Stimulated activated CD8-positive, alpha-beta memory T cell treated with anti-CD3 and anti-CD28 coated beads, Interleukin-15, amount 100 ng/mL, for 24 hours (primary cell): ENCODE measurements around the gene TMEM217.
"Not testable (repeated sequence)": the region's sequence is repeated elsewhere in the genome, so short reads cannot be mapped to it uniquely, and the experiment has no call there.

Experiments
- DNase-seq: peaks from one replicate; pipeline ENCODE4 v3.0.0-alpha.2; 2020; ENCODE audit warnings: low read depth

The TMEM217 gene

DNA sequence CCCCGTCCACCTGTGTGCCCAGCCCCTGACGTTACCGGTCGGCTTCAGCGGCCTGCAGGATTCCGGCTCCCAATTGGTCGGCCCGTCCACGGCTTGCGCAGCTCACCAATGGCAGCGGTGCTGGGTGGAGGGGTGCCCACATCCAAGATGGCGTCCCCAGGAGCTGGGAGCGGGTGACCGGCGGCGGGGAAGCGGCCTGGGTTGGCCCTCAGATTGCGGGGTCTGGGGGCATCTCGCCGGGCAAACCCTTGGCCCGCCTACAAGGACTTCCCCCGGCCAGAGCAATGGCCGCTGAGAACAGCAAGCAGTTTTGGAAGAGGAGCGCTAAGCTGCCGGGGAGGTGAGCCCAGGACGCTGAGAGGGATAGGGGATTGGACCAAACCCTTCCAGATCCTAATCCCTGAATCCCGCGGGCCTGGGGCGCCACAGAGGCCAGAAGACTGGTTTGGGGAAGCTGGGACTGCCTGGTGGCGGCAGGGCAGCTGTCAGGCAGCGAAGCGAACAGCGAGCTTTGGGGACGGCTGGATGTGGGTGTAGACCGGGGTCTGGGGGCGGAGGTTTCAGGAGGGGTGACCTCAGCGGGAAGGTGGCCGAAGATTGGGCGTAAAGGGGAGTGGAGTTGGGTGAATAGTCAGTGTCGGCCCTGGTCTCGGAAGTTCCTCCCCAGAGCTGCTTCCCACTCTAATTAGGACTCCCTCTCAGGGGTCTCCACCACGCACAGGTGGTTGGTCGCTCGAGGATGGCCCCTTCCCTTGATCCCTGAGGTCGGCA lies at the start of gene TMEM217, which contains the start of gene TBC1D22B:
TSS of gene TMEM217 (minus strand) at position 511 of the 771 bp plus-strand sequence. CDS start 39,114 bp downstream, outside the sequence.
TSS of gene TBC1D22B (plus strand) at position 139 of the 771 bp plus-strand sequence. CDS start at position 285, 146 bp downstream.
- DNase-seq: peak; percentile 78

GRCh38 chr6:37307484-37307883 lies 49.5 kb upstream of the TMEM217 start:
- DNase-seq: not testable (repeated sequence)

DNA sequence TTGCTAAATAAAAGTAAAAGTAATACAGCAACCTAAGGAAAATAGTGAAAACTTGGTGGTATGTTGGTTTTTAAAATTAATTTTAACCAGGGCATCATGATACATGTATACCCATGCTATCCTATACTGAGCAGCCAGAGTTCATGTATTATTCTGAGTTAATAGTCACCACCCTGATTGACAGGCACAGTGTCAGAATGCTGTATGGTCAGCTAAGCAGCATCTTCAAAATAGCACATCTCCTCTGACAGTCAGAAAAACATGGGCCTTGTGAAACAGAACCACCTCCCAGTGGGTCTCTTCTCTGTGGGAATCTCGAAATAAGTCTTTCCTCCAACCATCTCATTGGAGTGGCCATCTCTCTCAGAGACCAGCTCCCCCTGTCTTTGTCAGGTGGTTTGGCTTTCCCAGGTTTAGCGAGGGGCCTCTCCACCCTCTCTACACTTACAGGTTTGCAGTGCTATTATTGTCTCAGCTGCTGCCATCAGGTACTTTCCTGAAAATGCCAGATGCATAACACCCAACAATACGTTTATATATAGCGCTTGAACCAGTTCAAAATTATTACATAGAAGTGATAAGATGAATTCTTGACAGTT lies 48.8 kb upstream of the TMEM217 start:
- no peak for DNase-seq

DNA sequence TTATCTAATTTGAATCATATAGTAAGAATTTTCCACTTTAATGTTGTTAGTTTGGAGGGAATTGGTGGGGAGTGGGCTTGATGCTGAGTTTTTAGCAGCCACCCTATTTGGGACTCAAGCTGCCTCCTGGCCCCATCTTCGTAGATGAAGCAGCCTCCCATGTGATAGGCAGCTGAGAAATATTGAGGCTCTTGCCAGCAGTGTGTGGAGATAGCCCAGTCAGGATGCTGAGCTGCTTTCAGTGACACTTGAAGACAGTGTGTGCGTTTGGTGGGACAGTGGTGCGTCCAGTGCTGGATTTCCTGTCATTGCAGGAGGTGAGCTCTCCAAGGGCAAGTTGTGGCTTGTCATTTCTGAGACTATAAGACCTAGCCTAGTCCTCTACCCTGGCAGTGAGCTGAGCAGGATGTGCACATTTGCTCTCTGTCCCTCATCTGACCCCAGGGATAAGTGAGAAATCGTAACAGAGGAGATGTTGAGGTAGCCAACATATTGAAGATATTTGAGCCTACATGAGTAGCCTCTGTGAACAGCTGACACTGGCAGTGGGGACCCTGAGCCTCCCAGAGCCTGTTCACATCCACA lies 48.0 kb upstream of the TMEM217 start:
- DNase-seq: no peak

DNA sequence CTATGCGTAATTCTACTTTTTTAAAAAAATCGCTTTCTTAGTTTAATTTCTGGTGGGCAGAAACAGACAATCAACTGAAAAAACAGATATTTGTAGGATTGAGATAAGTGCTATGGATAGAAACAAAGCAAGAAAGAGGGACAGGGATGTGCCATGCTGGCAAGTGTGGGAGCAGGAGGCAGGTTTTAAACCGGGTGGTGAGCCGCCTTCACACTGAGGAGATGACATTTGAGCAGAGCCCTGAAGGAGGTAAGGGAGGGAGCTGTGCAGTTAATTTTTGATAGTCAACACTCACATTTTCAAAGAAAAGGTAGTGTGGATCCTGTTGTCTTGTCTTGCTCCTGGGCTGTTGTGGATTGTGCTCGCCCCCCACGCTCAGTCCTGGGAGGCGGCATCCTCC lies 46.8 kb upstream of the TMEM217 start:
- no peak for DNase-seq

GRCh38 chr6:37303891-37304503 lies 46.1 kb upstream of the TMEM217 start:
- no peak for DNase-seq

DNA sequence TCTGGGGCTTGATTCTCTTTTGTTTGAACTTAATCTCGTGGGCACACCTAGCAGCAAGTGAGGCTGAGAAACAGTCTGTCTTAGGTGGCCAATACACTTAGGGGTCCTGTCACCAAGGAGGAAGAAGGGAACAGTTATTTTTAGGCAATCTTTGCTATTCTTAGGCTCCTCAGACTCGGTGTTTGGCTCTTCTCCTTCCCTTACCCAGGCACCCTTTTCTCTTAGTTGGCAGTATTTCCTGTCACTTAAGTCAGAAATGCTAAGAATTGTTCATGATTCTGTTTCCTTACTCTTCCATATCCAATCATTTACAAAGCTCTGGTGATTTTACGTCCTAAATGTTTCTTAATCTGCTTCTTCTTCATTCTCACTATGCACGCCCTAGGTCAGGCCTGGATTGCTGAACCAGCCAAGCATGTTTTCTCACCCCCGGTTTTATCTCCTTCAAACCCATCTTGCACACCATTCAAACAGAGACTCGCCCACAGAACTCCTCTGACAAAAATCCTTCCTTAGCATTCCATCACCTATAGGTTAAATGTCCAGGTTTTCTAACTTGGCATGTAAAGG lies 45.2 kb upstream of the TMEM217 start:
- DNase-seq: no peak

GRCh38 chr6:37302086-37302686 lies 44.2 kb upstream of the TMEM217 start:
- DNase-seq: no peak

DNA sequence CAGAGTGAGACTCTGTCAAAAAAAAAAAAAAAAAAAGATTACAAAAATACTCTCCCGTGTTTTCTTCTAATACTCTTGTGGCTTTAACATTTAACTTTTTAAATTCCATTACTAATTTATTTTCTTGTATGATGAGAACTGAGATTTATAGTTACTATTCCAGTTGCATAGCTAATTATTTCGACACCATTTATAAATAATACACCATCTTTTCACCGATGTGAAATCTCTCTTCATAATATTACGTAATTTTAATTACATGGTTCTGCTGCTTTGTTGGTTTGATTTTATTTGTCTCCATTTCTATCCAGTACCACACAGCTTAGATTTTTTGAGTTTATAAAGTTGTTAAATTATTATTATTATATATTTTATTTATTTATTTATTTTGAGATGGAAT lies 42.0 kb upstream of the TMEM217 start:
- no peak for DNase-seq

DNA sequence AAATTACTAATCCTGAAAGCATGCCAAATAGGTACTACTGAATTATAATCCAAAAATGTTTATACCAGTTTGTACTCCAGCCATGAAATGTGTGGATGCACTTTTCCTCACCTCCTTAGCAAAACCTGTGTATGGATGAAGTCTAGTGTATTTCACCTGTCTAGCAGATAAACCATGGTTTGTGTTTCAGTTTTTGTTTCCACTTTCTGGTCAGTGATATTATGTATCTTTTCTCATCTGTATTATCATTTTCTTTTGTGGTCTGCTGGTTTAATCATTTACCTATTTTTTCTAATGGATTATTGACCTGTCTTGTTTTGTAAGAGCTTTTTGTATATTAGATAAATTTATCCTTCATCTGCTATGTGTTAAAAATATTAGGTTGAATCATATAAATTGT lies 41.0 kb upstream of the TMEM217 start:
- DNase-seq: no peak

GRCh38 chr6:37297637-37298036 lies 39.7 kb upstream of the TMEM217 start:
- not testable (repeated sequence) for DNase-seq

GRCh38 chr6:37293426-37293825 lies 35.5 kb upstream of the TMEM217 start:
- DNase-seq: no peak

DNA sequence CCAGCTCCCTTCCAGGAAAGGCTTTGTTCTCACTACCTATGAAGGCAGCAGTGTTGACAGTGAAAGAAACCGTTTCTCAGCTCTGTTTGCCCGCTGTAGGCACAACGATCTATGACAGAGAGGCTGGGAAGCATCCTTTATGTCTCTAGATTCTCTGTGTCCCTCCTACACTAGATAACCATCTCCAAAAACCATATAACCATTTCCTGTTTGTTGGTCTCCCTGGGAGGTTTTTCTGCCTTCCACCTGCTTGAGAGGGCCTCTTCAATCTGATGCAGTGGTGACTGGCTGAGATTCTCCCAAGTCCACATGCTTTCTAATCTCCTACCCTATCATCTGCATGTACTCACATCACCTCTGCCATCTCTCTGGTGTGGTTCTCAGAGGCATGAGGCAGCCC lies 32.0 kb upstream of the TMEM217 start:
- DNase-seq: no peak

DNA sequence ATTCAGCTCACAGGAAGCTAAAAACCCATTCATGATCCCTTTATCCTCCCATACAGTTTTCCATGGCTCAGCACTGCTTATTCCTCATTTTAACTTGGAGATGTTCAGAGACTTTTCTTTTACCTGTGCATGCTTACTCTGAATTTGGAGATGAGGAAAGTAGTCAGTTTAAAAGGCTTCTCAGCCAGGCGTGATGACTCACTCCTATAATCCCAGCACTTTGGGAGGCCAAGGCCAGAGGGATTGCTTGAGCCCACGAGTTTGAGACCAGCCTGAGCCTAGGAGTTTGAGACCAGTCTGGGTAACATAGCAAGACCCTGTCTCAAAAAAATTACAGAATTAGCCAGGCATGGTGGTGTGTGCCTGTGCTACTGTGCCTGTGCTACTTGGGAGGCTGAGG lies 30.3 kb upstream of the TMEM217 start:
- no peak for DNase-seq

DNA sequence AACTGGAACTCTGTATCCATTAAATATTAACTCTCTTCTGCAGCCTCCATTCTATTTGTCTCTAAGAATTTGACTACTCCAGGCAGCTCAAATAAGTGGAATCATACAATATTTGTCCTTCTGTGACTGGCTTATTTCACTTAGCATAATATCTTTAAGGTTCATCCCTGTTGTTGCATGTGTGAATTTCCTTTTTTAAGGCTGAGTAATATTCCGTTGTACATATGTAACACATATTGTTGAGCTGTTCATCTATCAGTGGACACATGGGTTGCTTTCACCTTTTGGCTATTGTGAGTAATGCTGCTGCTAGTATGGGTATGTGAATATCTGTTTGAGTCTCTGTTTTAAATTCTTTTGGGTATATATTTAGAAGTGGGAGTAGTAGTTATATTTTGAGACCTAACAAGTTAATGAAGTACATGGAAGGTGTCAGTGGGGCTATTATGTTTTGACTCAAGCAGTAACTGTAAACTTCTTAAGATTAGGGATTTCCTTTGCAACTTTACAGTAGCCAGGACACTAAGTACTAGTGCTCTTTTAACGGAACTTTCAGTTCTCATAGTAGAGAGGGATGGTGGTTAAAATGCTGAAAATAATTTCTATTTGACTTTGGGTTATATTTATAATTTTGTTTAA lies 29.7 kb upstream of the TMEM217 start:
- no peak for DNase-seq

- no peak for DNase-seq
Measured at GRCh38 chr6:37285861-37286311, 27.9 kb upstream of the TMEM217 start.

GRCh38 chr6:37284781-37285180 lies 26.8 kb upstream of the TMEM217 start:
- DNase-seq: no peak

GRCh38 chr6:37283671-37284151 lies 25.8 kb upstream of the TMEM217 start:
- no peak for DNase-seq

DNA sequence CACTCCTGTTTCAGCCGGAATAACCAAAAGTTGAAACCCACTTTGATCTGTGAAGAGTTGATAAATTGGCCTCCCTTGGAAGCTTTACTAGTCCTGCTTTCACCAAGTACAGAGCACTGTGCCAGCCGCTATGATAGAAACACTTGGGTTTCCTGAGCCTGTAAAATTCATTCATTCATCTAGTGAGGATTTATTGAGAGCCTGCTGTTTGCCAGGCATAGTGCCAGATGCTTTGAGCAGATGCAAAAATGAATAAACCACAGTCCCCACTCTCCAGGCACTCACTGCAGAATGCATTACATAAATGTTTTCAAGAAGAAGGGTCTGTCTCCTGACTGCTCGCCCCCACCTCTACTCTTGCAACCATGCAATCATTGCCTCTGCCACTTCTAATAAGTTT lies 25.3 kb upstream of the TMEM217 start:
- no peak for DNase-seq

DNA sequence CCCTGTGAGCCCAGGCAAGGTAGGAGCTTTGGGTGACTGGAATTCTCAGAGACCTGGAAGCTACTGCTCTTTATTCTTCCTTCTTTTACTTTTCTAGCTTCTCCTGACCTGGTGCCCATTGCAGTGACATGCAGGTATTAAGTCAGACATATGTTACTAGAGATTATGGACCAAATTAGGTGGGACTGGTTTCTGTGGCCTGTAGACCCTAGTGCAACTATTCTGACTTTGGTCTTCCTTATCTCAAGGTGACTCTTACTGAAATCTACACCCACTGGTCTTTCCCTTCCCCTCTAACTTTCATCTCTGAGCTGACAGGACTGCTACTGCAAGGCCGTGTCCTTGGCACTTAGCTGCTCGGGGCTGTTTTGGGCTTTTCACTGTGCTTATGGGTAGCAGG lies 24.4 kb upstream of the TMEM217 start:
- no peak for DNase-seq

DNA sequence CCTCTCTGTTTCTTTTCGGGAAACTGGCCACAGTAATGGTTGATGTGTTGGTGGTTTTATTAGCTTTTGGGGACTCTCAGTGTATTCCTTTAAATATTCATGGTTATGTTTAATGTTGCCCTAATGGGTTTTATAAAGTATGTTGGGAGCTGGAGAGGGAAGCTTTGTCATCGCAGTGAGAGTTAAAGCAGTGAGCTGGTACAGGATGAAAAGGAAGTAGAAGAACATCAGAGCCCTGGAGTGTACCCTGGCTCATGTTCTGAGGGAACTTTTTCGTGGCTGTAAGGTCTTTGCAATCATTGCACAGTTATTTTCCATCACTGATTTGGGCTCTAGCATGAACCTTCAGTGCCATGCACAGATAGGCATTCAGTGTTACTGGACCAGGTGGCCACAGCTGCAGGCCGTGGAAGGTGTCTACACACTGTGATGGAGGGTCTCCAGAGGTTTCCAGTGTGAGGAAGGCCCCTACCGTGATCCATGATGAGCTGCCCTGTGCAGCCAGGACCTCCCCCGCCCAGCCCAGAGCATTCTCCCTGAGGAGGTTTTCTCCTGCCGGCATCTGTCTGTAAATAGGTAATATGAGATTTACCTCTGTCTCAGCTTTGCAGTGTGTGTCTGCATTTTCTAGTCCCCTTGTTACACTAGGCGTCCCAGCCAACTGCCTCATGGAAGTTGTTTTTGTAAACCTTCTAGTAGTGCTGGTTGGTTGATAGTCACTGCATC lies 22.4 kb upstream of the TMEM217 start:
- DNase-seq: no peak
